ENCODE measurements around the gene DAND5.

The DAND5 gene

GRCh38 chr19:12986726-12987125 lies 17.4 kb downstream of the DAND5 start:
- Histone ChIP-seq H3K27ac (ENCODE audit: low read depth, low read length) (no peak overlapping the region), H3K27me3 (ENCODE audit: control insufficient read depth, insufficient read depth, low read length) (peaks cover 89% of the 10 kb centered on the region), H3K9ac (ENCODE audit: low read length) (no peak overlapping the region)

GRCh38 chr19:12987190-12987589 lies 17.8 kb downstream of the DAND5 start:
- no peak overlapping the region for H3K27ac ChIP-seq (ENCODE audit: low read depth, low read length)
- H3K9me3 ChIP-seq (ENCODE audit: control insufficient read depth, insufficient read depth, low read depth, low read length): no peaks in the 10 kb centered on the region
- H3K4me3 ChIP-seq (ENCODE audit: low read depth, low read length): no peak overlapping the region
- no peaks in the 10 kb centered on the region for H3K36me3 ChIP-seq (ENCODE audit: control insufficient read depth, insufficient read depth, low read length)
- H3K27me3 ChIP-seq (ENCODE audit: control insufficient read depth, insufficient read depth, low read length): peaks cover 89% of the 10 kb centered on the region
- no peak overlapping the region for H3K9ac ChIP-seq (ENCODE audit: low read length)
- peaks cover 10% of the 10 kb centered on the region; the same call in 1 of the 2 replicates for H3K4me1 ChIP-seq (ENCODE audit: control insufficient read depth, insufficient read depth, low read length)

More at GRCh38 chr19:12986726-12987125, 17.4 kb downstream of the DAND5 start:
- H3K4me1 ChIP-seq (ENCODE audit: control insufficient read depth, insufficient read depth, low read length): peaks cover 10% of the 10 kb centered on the region; the same call in 1 of the 2 replicates
- H3K4me3 ChIP-seq (ENCODE audit: low read depth, low read length): no peak overlapping the region
- H3K9me3 ChIP-seq (ENCODE audit: control insufficient read depth, insufficient read depth, low read depth, low read length): no peaks in the 10 kb centered on the region
- H3K36me3 ChIP-seq (ENCODE audit: control insufficient read depth, insufficient read depth, low read length): no peaks in the 10 kb centered on the region

GRCh38 chr19:12987781-12988180 lies 18.4 kb downstream of the DAND5 start:
- Histone ChIP-seq H3K27me3 (ENCODE audit: control insufficient read depth, insufficient read depth, low read length) (peaks cover 88% of the 10 kb centered on the region), H3K27ac (ENCODE audit: low read depth, low read length) (no peak overlapping the region), H3K4me3 (ENCODE audit: low read depth, low read length) (no peak overlapping the region), H3K4me1 (ENCODE audit: control insufficient read depth, insufficient read depth, low read length) (peaks cover 10% of the 10 kb centered on the region; the same call in 1 of the 2 replicates), H3K36me3 (ENCODE audit: control insufficient read depth, insufficient read depth, low read length) (no peaks in the 10 kb centered on the region), H3K9me3 (ENCODE audit: control insufficient read depth, insufficient read depth, low read depth, low read length) (no peaks in the 10 kb centered on the region), H3K9ac (ENCODE audit: low read length) (no peak overlapping the region)

GRCh38 chr19:12990431-12990830 lies 21.1 kb downstream of the DAND5 start:
- no peak overlapping the region for H3K4me3 ChIP-seq (ENCODE audit: low read depth, low read length)
- H3K9ac ChIP-seq (ENCODE audit: low read length): no peak overlapping the region
- H3K4me1 ChIP-seq (ENCODE audit: control insufficient read depth, insufficient read depth, low read length): peaks cover 4% of the 10 kb centered on the region; the same call in 1 of the 2 replicates
- H3K27ac ChIP-seq (ENCODE audit: low read depth, low read length): no peak overlapping the region
- no peaks in the 10 kb centered on the region for H3K9me3 ChIP-seq (ENCODE audit: control insufficient read depth, insufficient read depth, low read depth, low read length)
- no peaks in the 10 kb centered on the region for H3K36me3 ChIP-seq (ENCODE audit: control insufficient read depth, insufficient read depth, low read length)
- peaks cover 88% of the 10 kb centered on the region for H3K27me3 ChIP-seq (ENCODE audit: control insufficient read depth, insufficient read depth, low read length)

- no peak overlapping the region for H3K9ac ChIP-seq (ENCODE audit: low read length)
- no peak overlapping the region for H3K27ac ChIP-seq (ENCODE audit: low read depth, low read length)
- no peak overlapping the region for H3K4me3 ChIP-seq (ENCODE audit: low read depth, low read length)
- no peaks in the 10 kb centered on the region for H3K36me3 ChIP-seq (ENCODE audit: control insufficient read depth, insufficient read depth, low read length)
- peaks cover 85% of the 10 kb centered on the region for H3K27me3 ChIP-seq (ENCODE audit: control insufficient read depth, insufficient read depth, low read length)
- H3K4me1 ChIP-seq (ENCODE audit: control insufficient read depth, insufficient read depth, low read length): no peaks in the 10 kb centered on the region
- H3K9me3 ChIP-seq (ENCODE audit: control insufficient read depth, insufficient read depth, low read depth, low read length): no peaks in the 10 kb centered on the region
These were observed 21.5 kb downstream of the DAND5 start for GRCh38 chr19:12990853-12991252.

GRCh38 chr19:12991296-12991695 lies 21.9 kb downstream of the DAND5 start:
- H3K9me3 ChIP-seq (ENCODE audit: control insufficient read depth, insufficient read depth, low read depth, low read length): no peaks in the 10 kb centered on the region
- no peak overlapping the region for H3K27ac ChIP-seq (ENCODE audit: low read depth, low read length)
- H3K9ac ChIP-seq (ENCODE audit: low read length): no peak overlapping the region
- H3K36me3 ChIP-seq (ENCODE audit: control insufficient read depth, insufficient read depth, low read length): no peaks in the 10 kb centered on the region
- no peak overlapping the region for H3K4me3 ChIP-seq (ENCODE audit: low read depth, low read length)
- H3K4me1 ChIP-seq (ENCODE audit: control insufficient read depth, insufficient read depth, low read length): peaks cover 3% of the 10 kb centered on the region; the same call in 1 of the 2 replicates
- H3K27me3 ChIP-seq (ENCODE audit: control insufficient read depth, insufficient read depth, low read length): peaks cover 86% of the 10 kb centered on the region

GRCh38 chr19:12992729-12993128 lies 23.4 kb downstream of the DAND5 start:
- no peak overlapping the region for H3K27ac ChIP-seq (ENCODE audit: low read depth, low read length)
- H3K9ac ChIP-seq (ENCODE audit: low read length): no peak overlapping the region
- H3K36me3 ChIP-seq (ENCODE audit: control insufficient read depth, insufficient read depth, low read length): no peaks in the 10 kb centered on the region
- H3K9me3 ChIP-seq (ENCODE audit: control insufficient read depth, insufficient read depth, low read depth, low read length): no peaks in the 10 kb centered on the region
- peaks cover 88% of the 10 kb centered on the region for H3K27me3 ChIP-seq (ENCODE audit: control insufficient read depth, insufficient read depth, low read length)
- H3K4me1 ChIP-seq (ENCODE audit: control insufficient read depth, insufficient read depth, low read length): peaks cover 3% of the 10 kb centered on the region; the same call in 1 of the 2 replicates
- H3K4me3 ChIP-seq (ENCODE audit: low read depth, low read length): no peak overlapping the region

GRCh38 chr19:12993562-12993961 lies 24.2 kb downstream of the DAND5 start:
- Histone ChIP-seq H3K9me3 (ENCODE audit: control insufficient read depth, insufficient read depth, low read depth, low read length) (no peaks in the 10 kb centered on the region), H3K4me3 (ENCODE audit: low read depth, low read length) (no peak overlapping the region), H3K36me3 (ENCODE audit: control insufficient read depth, insufficient read depth, low read length) (no peaks in the 10 kb centered on the region), H3K9ac (ENCODE audit: low read length) (no peak overlapping the region), H3K27ac (ENCODE audit: low read depth, low read length) (no peak overlapping the region), H3K27me3 (ENCODE audit: control insufficient read depth, insufficient read depth, low read length) (peaks cover 88% of the 10 kb centered on the region), H3K4me1 (ENCODE audit: control insufficient read depth, insufficient read depth, low read length) (peaks cover 3% of the 10 kb centered on the region; the same call in 1 of the 2 replicates)

GRCh38 chr19:12994701-12995595 lies 25.6 kb downstream of the DAND5 start, which contains the start of gene NFIX:
Gene NFIX (plus strand): TSS chr19:12995475. CDS start chr19:12995838, 363 bp downstream.
- peak within 1 kb of the TSS; percentile 55 for H3K4me3 ChIP-seq (ENCODE audit: low read depth, low read length)
- peaks cover 90% of the 10 kb centered on the region for H3K27me3 ChIP-seq (ENCODE audit: control insufficient read depth, insufficient read depth, low read length)
- no peaks in the 10 kb centered on the region for H3K36me3 ChIP-seq (ENCODE audit: control insufficient read depth, insufficient read depth, low read length)
- no peak within 1 kb of the TSS for H3K9ac ChIP-seq (ENCODE audit: low read length)
- peaks cover 3% of the 10 kb centered on the region; the same call in 1 of the 2 replicates for H3K4me1 ChIP-seq (ENCODE audit: control insufficient read depth, insufficient read depth, low read length)
- no peak within 1 kb of the TSS for H3K27ac ChIP-seq (ENCODE audit: low read depth, low read length)
- no peaks in the 10 kb centered on the region for H3K9me3 ChIP-seq (ENCODE audit: control insufficient read depth, insufficient read depth, low read depth, low read length)

- peaks cover 92% of the 10 kb centered on the region for H3K27me3 ChIP-seq (ENCODE audit: control insufficient read depth, insufficient read depth, low read length)
- H3K4me3 ChIP-seq (ENCODE audit: low read depth, low read length): peak overlapping the region; percentile 55
- no peak overlapping the region for H3K9ac ChIP-seq (ENCODE audit: low read length)
- H3K36me3 ChIP-seq (ENCODE audit: control insufficient read depth, insufficient read depth, low read length): no peaks in the 10 kb centered on the region
- no peak overlapping the region for H3K27ac ChIP-seq (ENCODE audit: low read depth, low read length)
- H3K9me3 ChIP-seq (ENCODE audit: control insufficient read depth, insufficient read depth, low read depth, low read length): no peaks in the 10 kb centered on the region
- H3K4me1 ChIP-seq (ENCODE audit: control insufficient read depth, insufficient read depth, low read length): peaks cover 3% of the 10 kb centered on the region; the same call in 1 of the 2 replicates
These were observed 26.4 kb downstream of the DAND5 start for GRCh38 chr19:12995596-12996405.

Measured in HUES6 (cell line).